ENCODE results near the gene CNPY1. TPM values are rescaled to one million over a fixed set of nuclear protein-coding genes. Genes with fewer than 3 reads are reported as not detected.

Gene CNPY1
- total RNA-seq, 1 donor from 2014 or later = not detected

DNA sequence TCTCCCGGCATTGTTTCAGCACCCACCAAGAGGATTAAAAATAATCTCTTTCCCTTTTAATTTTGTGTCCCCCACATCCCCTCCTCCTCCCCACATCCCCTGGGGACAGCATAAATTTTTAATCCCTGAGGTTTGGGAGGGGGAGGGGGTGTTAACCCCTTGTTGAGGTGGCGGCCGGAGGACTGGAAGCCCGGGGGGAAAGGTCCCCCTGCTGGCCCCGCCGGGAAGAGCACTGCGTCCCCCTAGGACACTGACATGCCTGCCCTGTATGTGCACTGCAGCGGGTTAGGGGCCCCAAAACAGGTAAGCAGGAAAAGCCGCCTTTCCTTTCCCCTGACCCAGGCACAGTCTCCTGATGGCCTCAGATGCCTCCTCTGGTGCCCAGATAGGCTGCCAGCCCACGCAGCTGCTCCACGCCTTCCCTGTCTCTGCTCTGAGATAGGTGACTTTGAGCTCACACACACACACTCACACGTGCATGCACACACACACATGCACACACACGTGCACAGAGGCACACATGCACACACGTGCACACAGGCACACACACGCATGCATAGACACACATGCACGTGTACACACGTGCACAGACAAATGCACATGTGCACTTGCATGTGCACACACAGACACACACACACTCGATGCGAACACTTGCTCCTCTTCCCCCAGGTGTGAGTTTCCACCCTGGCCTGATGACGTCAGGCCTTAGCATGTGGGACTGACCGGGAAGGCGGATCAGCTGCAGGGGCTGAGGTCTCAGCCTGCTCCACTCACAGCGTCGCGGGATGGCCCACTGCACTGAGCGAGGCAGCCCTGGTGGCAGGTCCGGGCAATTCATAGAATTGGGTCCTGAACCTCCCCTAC is 12.3 kb downstream of the CNPY1 start:
- peak; percentile 64 for DNase-seq
- peak overlapping the region; percentile 88 for H3K4me3 Mint-ChIP-seq (ENCODE audit: unreplicated experiment)
- peaks cover 8% of the 10 kb centered on the region for H3K9me3 Mint-ChIP-seq (ENCODE audit: unreplicated experiment)
- peaks cover 18% of the 10 kb centered on the region for H3K27me3 Mint-ChIP-seq (ENCODE audit: unreplicated experiment)
- no peak overlapping the region for H3K27ac Mint-ChIP-seq (ENCODE audit: unreplicated experiment)
- no peaks in the 10 kb centered on the region for H3K36me3 Mint-ChIP-seq (ENCODE audit: unreplicated experiment)
- peaks cover 12% of the 10 kb centered on the region for H3K4me1 Mint-ChIP-seq (ENCODE audit: low read depth, unreplicated experiment)
- TF ChIP-seq, protein P1, sequence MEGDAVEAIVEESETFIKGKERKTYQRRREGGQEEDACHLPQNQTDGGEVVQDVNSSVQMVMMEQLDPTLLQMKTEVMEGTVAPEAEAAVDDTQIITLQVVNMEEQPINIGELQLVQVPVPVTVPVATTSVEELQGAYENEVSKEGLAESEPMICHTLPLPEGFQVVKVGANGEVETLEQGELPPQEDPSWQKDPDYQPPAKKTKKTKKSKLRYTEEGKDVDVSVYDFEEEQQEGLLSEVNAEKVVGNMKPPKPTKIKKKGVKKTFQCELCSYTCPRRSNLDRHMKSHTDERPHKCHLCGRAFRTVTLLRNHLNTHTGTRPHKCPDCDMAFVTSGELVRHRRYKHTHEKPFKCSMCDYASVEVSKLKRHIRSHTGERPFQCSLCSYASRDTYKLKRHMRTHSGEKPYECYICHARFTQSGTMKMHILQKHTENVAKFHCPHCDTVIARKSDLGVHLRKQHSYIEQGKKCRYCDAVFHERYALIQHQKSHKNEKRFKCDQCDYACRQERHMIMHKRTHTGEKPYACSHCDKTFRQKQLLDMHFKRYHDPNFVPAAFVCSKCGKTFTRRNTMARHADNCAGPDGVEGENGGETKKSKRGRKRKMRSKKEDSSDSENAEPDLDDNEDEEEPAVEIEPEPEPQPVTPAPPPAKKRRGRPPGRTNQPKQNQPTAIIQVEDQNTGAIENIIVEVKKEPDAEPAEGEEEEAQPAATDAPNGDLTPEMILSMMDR (IDR thresholded peaks at IDR 0.05; ENCODE audit: partially characterized antibody, unreplicated experiment) = peak; percentile 66

DNA sequence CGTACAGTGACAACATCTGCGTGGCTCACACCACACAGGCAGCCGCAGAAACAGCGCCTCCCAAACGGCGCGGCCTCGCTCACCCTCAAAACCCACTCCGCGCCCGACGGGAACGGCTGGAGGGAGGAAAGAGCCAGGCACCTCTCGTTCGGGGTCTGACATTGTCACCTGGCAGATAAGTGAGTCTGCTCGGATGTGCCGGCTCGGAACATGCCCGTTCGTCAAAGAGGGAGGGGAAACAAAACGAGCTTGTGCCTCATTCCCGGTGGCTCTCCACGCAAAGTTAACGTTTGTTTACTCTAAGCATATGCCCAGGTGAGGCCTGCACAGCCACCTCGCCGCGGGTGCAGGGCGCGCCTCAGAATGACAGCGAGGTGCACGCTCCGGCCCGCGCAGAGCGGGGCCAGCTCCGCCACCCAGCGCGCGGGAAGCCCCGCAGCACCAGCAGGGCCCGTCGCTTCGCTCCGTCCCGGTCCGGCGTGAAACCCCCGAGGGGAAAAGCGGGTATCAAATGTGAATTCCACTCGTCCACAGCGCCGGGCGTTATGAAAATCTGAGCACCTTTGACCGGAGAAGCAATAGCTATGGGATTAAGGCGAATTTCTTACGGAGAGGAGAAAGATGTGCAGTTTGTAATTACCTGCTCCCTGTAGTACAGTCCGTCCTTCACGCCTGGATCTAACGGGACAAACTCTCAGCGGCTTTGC is 13.1 kb downstream of the CNPY1 start:
- Mint-ChIP-seq H3K4me3 (ENCODE audit: unreplicated experiment) (peak overlapping the region; percentile 88), H3K27ac (ENCODE audit: unreplicated experiment) (no peak overlapping the region), H3K27me3 (ENCODE audit: unreplicated experiment) (peaks cover 18% of the 10 kb centered on the region), H3K4me1 (ENCODE audit: low read depth, unreplicated experiment) (peaks cover 12% of the 10 kb centered on the region), H3K9me3 (ENCODE audit: unreplicated experiment) (peaks cover 8% of the 10 kb centered on the region), H3K36me3 (ENCODE audit: unreplicated experiment) (no peaks in the 10 kb centered on the region)
- TF ChIP-seq, protein P1 (IDR thresholded peaks at IDR 0.05; ENCODE audit: partially characterized antibody, unreplicated experiment) = no peak
- DNase-seq = no peak

DNA sequence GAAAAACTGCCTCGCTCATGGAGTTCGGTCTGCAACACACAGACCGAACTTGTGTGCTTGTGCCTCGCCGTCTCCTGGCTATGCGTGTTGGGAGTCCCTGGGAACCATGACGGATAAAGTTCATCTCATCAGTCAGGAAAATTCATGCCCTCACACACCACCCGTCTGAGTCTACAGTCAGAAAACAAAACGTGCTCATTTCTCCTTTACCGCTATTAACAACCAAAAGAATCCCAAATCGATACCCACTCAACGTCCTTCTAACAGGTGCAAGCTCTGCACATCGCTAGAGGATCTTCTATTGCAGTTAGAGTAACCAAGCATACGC is 13.6 kb downstream of the CNPY1 start:
- Mint-ChIP-seq H3K27ac (ENCODE audit: unreplicated experiment) (no peak overlapping the region), H3K4me1 (ENCODE audit: low read depth, unreplicated experiment) (peaks cover 12% of the 10 kb centered on the region), H3K36me3 (ENCODE audit: unreplicated experiment) (no peaks in the 10 kb centered on the region), H3K4me3 (ENCODE audit: unreplicated experiment) (peak overlapping the region; percentile 63), H3K27me3 (ENCODE audit: unreplicated experiment) (peaks cover 18% of the 10 kb centered on the region), H3K9me3 (ENCODE audit: unreplicated experiment) (peaks cover 8% of the 10 kb centered on the region)
- TF ChIP-seq, protein P1 (IDR thresholded peaks at IDR 0.05; ENCODE audit: partially characterized antibody, unreplicated experiment) = no peak
- DNase-seq = no peak

DNA sequence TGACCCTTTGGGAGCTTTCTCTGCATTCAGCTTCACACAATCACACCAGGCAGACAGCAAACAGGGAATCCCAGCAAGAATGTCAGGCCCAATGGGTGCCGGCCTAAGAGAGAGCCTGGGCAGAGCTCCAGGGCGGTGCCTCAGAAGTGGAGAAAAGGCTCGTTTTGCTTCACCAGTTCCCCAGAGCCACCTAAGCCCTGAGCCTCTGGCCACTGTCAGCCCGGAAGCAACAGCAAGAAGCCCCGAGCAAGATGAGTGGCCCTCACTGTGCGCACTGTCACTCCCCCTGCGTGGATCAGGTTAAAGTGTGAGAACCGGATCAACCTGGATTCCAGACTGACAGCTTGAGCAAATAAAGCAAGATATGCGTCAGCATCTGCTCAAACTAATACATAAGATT is 14.7 kb downstream of the CNPY1 start:
- Mint-ChIP-seq H3K4me3 (ENCODE audit: unreplicated experiment) (no peak overlapping the region), H3K36me3 (ENCODE audit: unreplicated experiment) (no peaks in the 10 kb centered on the region), H3K27ac (ENCODE audit: unreplicated experiment) (no peak overlapping the region), H3K9me3 (ENCODE audit: unreplicated experiment) (peaks cover 8% of the 10 kb centered on the region), H3K4me1 (ENCODE audit: low read depth, unreplicated experiment) (peaks cover 12% of the 10 kb centered on the region), H3K27me3 (ENCODE audit: unreplicated experiment) (peaks cover 18% of the 10 kb centered on the region)
- TF ChIP-seq, protein P1 (IDR thresholded peaks at IDR 0.05; ENCODE audit: partially characterized antibody, unreplicated experiment) = no peak
- DNase-seq = no peak

DNA sequence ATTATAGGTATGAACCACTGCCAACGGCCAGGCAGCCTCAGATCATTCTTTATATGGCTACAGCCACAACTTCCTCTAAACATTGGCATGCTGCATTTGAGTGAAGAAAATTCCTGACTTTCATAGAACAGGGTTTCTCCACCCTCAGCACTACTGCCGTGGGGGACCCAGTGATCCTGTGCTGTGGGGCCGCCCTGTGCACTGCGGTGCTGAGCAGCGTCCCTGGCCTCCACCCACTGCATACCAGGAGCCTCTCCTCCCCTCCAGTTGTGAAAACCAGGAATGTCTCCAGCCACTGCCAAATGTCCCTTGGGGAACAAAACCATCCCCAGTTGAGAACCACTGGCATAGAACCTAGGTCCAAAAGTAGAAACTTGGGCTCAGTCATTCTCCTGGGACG is 15.8 kb downstream of the CNPY1 start:
- H3K36me3 Mint-ChIP-seq (ENCODE audit: unreplicated experiment) = no peaks in the 10 kb centered on the region
- H3K9me3 Mint-ChIP-seq (ENCODE audit: unreplicated experiment) = peaks cover 8% of the 10 kb centered on the region
- peaks cover 16% of the 10 kb centered on the region for H3K27me3 Mint-ChIP-seq (ENCODE audit: unreplicated experiment)
- TF ChIP-seq, protein P1 (IDR thresholded peaks at IDR 0.05; ENCODE audit: partially characterized antibody, unreplicated experiment) = no peak
- peaks cover 12% of the 10 kb centered on the region for H3K4me1 Mint-ChIP-seq (ENCODE audit: low read depth, unreplicated experiment)
- no peak overlapping the region for H3K4me3 Mint-ChIP-seq (ENCODE audit: unreplicated experiment)
- H3K27ac Mint-ChIP-seq (ENCODE audit: unreplicated experiment) = no peak overlapping the region
- no peak for DNase-seq
